HuH-7 (cell line): ENCODE measurements around the gene BID.

Source experiments
- DNase-seq: peaks from one replicate; pipeline ENCODE4 v3.0.0; 2011; ENCODE audit warnings: low spot score

The BID gene

DNA sequence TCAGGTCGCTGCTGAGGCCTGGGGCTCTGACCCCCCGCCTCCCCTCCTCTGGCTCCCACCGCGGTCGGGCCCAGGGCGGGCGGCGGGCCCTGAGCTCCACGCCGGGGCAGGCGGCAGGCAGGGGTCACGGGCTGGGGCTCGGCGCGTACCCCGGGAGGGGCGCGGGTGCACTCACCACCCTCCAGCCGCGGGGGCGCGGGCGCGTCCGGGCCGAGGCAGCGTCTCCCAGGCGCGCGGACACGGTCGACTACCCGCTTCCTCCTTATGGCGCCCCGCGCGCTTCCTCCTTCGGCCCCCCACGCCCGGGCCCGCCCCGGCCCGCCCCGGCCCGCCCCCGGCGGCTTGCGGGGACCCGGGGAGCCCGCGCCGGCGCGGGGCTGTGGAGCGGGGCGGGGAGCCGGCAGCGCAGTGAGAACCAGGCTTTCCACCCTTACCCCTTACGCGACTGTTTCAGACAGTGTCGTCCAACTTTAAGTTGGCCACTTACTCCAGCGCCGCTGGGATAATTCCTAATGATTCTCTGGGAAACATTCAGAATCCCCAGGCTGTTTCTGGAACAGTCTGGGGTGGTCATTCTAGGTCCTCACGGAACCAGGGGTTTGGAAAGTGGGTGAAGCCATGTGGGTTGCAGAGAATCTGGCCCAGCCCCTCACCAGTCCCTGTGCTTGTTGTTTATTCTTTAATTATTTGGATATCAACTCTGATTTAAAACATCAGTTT, at the start of gene BID:
TSS of gene BID (minus strand) at position 264 of the 720 bp plus-strand sequence. CDS start 24,353 bp downstream, outside the sequence.
- no peak for DNase-seq

DNA sequence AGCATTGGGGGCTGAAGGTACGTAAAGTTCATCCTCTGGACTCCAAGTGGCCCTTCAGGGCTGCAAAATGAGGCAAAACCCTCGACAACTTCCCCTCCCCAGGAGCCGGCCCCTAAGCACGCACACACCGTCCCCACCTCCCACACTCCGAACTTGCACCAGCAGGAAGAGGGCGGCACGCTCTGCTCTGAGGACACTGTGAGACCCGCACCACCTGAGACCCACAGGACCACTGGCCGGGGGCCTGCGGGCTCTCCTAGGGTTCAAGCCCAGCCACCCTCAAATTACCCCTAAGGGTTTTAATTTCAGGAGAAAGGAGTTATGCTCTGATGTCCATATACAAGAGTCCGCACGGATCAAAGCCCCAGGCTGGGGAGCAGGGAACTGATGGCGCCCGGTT, 49.7 kb upstream of the BID start:
- DNase-seq: no peak

DNA sequence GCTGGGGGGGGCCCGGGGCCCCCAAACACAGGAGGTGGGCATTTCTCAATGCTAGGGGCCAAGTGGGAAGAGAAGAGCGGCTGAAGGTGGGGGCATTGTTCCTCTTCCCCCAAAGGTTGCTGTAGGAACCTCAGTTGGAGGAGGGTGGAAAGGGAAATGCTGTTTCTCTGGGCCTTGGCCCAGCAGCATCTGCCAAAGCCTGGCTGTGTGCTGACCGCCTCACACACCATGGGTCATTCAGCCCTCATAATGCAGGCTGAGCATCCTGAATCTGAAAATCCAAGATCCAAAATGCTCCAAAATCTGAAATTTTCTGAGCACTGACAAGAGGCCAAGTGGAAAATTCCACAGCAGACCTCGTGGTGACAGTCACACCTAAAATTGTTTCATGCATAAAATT, 49.0 kb upstream of the BID start:
- no peak for DNase-seq

DNA sequence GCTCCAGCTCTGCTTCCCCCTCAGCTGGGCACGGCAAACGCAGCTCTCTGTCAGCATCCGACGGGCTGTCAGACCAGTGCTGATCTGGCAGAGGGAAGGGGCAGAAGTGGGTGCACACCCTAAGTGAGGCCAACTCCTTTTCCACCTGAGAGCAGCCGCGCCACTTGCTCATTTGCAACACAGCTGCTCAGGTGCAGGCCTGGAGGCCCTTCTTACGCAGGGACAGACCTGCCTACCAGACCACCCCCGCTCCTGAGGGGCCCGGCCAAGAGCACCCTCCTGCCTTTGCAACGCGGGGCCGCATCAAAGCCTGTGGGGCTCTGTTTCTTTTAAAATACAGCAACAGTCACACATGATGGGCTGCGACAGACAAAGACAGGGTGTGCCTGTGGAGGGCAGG, 47.8 kb upstream of the BID start:
- no peak for DNase-seq

DNA sequence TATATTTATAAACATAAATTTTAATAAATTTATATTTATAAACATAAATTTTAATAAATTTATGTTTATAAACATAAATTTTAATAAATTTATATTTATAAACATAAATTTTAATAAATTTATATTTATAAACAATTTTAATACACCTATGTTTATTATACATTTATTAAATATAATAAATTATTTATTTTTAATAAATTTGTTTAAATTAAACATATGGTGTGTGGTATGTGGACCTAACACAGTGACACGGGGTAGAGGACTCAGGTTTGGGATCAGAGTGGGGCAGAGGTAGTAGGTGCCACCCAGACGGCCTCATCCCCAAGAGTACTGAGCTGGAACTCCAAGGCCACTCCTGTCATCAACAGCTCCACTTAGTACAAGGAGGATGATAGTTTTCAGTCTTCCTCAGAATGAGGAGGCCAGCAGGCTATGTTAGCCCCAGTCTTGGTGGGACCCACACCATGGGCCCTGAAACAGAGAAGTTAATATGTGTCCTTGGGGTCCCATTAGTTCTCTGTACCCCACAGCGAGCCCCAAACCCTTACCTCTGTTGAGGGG, 46.7 kb upstream of the BID start:
- peak; percentile 59 for DNase-seq

DNA sequence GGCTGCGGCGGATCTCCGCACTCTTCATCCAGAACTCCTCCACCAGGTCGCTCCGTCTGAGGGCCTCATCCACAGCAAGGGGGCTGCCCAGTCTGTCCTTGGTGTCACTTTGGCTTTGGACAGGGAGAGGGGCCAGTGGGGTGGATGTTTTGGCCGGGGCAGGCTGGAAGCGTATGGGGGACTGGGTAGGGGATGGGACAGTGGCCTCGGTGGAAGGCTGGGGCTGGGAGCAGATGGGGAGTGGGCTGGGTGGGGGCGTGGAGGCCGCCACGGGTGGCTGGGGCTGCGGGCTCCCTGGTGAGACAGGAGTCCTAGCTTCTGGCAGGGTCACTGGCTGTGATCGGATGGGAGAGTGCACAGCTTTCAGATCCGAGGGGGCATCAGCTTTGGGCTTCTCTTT, 44.4 kb upstream of the BID start:
- no peak for DNase-seq

DNA sequence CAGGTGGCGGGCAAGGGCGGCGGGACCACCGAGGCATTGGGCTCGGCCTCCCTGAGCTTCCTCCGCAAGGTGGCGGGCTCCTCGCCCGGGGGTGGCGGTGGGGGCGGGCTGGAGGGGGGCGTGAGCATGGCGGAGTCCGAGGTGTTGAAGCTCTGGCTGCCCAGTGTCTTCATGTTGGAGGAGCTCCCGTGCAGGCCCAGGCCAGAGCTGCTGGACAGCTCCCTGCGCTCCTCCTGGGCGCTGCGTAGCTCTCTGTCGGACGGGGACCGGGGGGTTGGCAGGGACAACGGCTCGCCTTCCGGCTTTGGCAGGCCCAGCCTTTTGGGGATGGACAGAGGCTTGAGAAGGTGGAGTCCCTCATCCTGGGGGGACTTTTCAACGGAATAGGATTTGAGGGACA, 43.9 kb upstream of the BID start:
- DNase-seq: no peak

DNA sequence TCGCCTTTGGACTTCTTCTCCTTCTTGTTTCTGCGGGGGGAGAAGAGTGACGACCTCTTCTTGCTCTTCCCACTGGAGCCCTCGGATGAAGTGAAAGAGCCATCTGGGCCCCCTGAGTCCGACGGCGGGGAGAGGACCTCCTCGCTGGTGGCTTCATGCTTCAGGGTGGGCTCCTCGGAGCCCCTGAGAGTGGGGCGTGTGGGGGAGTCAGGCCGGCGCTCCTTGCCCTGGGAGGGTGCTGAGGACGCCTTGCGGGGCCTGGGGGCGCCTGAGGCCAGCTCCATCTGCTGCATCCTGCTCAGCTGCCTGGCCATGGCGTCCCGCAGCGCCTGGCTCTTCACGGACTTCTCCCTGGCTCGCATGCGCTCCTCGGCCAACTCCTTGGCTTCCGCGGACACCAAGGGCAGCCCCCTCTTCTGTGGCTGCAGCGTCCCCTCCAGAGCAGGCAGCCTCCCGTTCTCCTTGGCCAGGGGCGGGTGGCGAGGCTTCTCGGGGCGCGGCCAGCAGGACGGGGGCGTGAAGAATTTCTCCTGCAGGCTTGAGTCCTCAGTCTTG, 43.3 kb upstream of the BID start:
- DNase-seq: no peak

DNA sequence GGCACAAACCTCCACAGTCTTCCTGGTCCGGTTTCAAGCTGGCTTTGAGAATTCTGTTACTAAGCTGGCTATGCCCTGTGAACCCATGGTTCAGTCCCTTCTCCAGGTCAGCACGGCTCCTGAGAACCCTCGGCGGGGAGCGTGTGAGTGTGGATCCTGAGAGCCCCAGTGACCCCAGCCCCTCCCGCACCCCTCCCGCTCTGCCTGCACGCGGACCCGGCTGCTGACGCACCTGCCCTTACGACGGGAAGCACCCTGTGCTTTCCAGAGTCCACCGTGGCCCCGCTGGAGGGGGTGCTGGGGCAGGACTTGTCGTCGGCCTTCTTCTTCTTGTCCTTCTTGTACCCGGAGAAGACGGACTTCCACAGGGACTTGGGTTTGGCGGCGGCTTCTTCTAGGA, 42.8 kb upstream of the BID start:
- no peak for DNase-seq

DNA sequence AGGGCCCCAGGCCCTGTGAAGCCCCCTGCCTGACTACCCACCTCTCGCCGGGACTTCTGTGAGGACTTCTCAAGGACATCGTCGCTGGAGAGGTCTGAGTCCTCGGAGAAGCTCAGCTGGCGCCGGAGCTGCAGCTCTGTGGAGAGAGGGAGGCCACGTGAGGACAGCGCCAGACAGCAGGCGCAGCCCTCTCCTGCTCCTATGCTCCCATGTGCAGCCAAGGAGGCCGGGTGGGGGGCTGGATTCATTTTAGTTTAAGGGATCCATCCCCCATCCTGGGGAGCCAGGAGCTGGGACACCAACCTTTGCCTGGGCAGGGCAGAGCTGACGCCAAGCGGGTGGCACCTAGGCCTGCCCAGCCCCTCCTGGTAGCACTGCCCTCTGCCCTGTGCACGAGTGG, 42.4 kb upstream of the BID start:
- DNase-seq: no peak

DNA sequence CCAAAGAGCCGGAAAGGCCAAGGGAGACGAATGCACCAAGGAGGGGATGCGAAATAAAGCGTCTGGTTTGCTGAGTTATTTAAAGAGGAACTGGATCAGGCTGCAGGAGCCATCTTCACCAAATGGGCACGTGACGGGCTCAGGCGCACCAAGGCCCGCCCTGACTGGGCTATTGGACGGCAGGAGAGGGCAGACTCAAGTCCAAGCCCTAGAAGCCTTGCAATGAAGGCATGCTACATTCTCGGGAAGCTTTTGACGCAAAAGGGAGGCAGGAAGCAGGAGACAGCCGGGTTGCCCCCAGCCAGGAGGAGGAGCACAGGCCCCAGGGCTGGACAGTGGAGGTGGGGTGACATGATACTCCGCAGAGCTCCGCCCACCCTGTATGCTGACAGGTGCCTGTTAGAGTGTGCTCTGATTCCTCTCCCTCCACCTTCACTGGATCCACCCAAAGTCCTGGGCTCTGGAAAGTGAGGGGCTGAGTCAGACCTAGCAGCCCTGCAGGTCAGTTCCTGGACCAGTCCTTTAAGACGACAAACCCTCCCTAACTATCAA, 41.5 kb upstream of the BID start:
- DNase-seq: no peak

DNA sequence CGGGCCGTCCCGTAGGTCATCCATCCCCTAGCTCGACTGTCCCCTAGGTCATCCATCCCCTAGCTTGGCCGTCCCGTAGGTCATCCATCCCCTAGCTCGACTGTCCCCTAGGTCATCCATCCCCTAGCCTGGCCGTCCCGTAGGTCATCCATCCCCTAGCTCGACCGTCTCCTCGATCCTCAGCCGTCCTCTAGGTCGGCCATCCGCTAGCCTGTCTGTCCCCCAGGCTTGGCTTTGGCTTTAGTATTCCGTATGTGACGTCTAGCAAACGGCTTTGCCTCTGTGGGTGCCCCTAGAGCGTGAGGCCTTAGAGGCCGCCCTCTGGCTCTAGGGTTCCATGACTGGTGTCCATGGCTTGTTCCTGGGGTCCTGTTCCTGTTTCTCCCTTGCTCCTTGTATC, 40.6 kb upstream of the BID start:
- DNase-seq: no peak

DNA sequence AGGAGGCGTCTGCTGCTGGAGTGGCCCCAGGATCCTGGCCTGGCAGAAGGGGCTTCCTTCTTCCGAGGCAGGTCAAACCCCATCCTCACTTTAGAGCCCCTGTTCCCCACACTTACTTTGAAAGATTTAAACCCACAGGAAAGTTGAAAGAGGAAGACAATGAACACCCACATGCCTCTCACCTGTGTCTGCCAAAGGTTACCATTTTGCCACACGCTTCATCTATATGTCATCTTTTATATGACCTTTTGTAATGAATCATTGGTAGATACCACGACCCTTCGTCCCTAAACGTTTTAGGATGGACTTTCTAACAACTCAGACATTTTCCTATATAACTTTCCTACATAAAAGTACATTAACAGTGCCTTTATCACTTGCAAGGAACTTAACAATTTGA, 39.8 kb upstream of the BID start:
- no peak for DNase-seq

DNA sequence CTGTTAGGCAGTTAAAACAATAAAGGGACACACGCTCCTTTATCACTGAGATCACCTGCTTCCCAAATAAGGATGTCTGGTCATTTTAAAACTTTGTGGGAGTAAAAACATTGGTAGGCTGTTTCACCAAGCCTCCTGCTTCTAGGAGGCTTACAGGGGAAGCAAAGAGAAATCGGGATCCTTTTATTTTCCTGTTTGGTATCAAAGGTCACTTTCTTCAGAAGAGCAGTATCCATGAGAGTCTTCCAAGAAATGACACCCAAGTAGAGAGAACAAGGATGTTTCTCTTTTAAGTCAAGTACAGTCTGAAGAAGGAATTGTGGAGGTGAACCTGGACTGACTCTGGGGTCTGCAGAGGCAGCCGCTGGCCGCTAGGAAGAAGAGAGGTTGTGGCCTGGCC, 36.9 kb upstream of the BID start:
- no peak for DNase-seq

DNA sequence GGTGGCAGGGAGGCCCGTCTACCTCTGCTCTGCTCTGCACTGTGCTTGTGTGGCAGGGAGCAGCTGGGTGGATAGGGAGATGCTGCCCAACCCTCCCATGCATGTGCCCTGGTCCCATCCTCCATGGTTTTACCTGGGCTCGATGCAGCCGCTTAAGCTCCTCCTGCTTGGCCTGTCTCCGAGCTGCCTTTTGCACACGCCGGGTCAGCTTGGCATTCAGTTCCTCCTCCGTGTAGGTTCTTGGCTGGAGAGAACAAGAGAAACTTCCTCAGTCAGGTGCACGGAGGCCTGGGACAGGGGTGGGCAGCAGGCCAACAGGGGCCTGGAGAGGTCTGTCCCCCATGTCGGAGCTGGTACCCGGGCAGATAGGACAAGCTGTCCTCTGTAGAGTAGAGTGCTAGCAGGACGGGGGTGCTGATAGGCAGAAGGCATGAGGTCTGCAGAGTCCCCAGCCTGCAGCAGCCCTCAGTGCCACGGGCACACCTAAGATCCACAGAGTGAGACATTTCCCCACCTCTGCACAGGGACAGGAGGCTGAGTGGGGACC, 36.4 kb upstream of the BID start:
- DNase-seq: no peak

DNA sequence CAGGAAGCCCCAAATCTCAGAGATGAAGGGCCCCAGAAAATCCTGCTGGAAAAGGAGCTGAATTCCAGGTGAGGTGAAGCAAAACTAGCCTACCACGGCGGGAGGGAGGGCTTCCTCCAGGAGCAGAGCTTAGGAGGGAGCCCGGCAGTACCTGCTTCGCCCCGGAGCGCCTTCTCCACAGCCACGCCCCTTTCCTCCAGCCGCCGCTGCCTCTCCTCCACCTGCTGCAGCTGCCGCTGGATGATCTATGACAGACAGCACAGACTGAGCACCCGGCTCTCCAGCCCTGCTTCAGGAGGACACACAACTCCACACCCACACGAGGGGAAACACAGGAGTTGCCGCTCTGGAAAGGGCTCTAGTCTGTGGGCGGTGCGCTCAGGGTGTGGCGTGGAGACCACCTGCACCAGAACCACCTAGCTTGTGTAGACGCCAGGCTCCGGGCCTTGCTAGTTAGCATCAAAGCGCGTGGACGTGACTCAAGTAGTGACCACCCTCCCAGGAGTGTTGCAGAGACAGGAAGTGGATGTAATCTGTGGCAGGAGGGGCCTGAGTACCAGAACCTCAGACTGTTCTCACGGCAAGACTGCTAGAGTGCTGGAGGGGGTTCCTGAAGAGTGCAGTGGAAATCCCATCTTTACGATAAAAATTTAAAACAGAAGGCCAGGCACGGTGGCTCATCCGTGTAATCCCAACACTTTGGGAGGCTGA, 34.6 kb upstream of the BID start:
- no peak for DNase-seq

DNA sequence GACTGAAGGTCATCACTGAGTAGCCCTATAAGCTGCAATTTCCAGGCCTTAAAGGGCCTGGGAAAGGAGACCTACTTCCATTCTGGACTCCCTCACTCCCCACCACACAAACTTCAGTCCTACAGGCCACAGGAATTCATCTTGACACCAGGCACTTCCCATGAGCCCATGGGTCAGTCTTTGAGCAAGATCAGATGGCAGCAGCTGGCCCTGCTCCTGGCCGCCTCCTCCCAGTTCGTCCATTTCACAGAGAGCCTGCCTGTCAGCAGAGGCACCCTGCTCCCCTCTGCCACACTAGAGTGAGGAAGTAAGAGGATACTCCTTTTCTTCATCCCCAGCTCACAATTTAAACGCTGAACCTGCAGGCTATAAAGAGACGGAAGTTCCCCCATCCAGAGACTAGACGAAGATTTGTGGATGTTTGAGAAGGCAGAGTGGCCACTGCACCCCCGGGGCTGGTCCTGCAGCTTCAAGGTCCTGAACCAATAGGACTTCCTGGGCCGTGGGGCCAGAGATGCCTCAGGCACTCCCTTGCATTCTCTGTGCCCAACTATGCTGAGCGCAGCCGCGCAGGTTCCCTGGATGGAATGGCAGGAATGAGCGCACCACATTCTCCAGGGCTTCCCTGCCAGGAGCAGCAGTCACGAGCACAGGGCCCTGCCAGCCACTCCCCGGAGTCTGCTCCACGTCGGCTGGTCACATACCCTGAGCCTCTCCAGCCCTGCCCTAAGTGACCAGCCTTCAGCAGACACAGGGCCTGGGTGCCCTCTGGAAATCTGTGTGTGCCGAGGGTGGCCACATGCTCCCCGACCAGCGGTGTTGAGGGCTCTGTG, 33.5 kb upstream of the BID start:
- DNase-seq: no peak

DNA sequence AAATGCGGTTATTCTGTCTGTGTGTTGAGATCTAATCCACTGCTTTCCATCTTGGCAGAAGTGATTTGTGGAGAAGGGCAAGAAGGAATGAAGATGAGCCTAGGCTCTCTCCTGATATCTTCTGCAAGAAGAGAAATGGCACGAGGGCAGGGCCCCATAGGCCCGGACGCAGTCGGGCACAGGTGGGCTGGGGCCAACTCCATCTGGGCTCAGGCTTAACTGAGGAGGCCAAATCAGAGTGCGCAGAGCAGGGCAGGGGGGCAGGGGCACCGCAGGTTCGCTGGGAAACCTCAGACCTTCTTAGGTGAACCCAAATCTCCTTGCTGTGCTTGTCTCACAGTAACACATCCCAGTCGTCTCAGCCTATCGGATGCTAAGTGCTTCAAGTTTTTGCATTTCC, 32.8 kb upstream of the BID start:
- no peak for DNase-seq

DNA sequence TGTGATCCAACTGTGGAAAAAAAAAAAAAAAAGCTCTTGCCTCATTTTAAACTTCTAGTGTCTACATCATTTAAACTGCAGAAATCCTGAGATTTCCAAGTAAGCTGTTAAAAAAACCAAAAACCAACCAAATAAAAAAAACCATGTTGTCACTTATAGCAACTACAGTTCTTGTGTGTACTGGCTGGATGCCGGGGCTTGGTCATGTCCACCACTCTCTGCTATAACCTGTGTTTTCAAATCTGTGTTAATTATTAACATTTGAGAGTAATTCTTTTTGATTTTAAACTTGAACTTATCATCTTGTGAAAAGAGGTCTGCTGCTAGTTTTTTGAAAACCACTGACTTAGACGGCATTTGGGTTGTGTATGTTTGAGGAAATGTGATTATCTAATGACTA, 32.2 kb upstream of the BID start:
- no peak for DNase-seq

DNA sequence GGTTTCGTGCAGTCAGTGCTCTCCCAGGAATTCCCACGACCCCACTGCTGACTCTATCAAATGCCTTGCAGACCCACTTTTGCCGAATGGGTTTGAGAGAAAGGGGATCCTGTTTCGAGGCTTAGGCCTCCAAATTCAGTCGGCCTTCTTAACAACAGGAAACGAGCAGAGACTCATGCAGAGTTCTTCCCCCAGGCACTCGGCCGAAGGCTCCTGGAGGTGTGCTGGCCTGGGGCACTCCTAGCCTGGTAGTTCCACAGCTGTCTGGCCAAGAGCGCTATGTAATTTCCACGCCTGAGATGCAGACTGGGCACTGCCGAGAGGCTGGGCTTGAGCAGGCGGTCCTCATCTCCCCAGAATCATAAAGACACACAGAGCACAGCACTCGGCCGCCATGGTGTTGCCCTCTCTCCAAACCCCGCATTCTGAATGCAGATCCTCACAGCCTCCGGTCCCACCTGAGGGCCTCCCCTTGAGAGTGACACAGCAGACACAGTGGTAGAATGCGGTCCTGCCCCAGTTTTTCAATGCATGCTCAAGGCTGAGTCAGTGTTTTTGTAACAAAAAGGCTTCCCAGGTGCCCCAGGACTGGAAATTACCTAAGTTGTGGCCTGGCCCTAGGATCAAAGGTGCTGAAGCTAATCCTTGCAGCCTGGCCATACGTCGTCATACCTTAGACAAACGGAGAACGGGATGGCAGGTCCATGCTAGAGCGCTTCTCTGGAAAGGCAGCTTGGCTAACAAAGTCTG, 30.2 kb upstream of the BID start:
- DNase-seq: no peak
